Loucy (cell line): ENCODE data around the gene PARVA.

Source experiments
- H2AFZ ChIP-seq: fragments of 200-600 bp; sonication (generic); 2 replicates; pipeline ENCODE4 v1.6.0; 2016; ENCODE audit warnings: antibody characterized with exemption, mild to moderate bottlenecking, low read length, moderate library complexity
- H3F3A ChIP-seq: fragments of 200-600 bp; 2 replicates; pipeline ENCODE4 v1.6.0; 2016; ENCODE audit warnings: antibody characterized with exemption, low read depth, mild to moderate bottlenecking
- H3K27me3 ChIP-seq: fragments of 200-600 bp; sonication (generic); 2 replicates; pipeline ENCODE4 v1.6.1; 2014; ENCODE audit warnings: low read length, mild to moderate bottlenecking; ENCODE audit not compliant: insufficient read depth, poor library complexity, severe bottlenecking
- H3K36me3 ChIP-seq: fragments of 200-600 bp; sonication (generic); 2 replicates; pipeline ENCODE4 v1.6.1; 2016; ENCODE audit warnings: low read length; ENCODE audit not compliant: insufficient read depth
- H3K4me1 ChIP-seq: fragments of 200-600 bp; sonication (generic); 2 replicates; pipeline ENCODE4 v1.5.1; 2014; ENCODE audit warnings: low read length, mild to moderate bottlenecking; ENCODE audit not compliant: insufficient read depth, poor library complexity, severe bottlenecking
- H3K4me2 ChIP-seq: fragments of 200-600 bp; sonication (generic); 2 replicates; pipeline ENCODE4 v1.6.0; 2014; ENCODE audit warnings: antibody characterized with exemption, low read length, low read depth, mild to moderate bottlenecking; ENCODE audit not compliant: poor library complexity, severe bottlenecking
- H3K4me3 ChIP-seq: fragments of 200-600 bp; sonication (generic); 2 replicates; pipeline ENCODE4 v1.5.1; 2014; ENCODE audit warnings: low read length, mild to moderate bottlenecking, mixed read lengths; ENCODE audit not compliant: poor library complexity, severe bottlenecking
- H3K79me2 ChIP-seq: fragments of 200-600 bp; sonication (generic); 2 replicates; pipeline ENCODE4 v1.6.1; 2014; ENCODE audit warnings: low read length; ENCODE audit not compliant: insufficient read depth
- H3K9ac ChIP-seq: fragments of 200-600 bp; sonication (generic); 2 replicates; pipeline ENCODE4 v1.6.0; 2014; ENCODE audit warnings: mild to moderate bottlenecking, low read depth, low read length, moderate library complexity; ENCODE audit not compliant: poor library complexity, severe bottlenecking
- H3K9me2 ChIP-seq: fragments of 200-600 bp; sonication (generic); replicated peaks from 2 replicates; pipeline ENCODE4 v1.6.1; 2016; ENCODE audit warnings: low read depth, low read length, mixed read lengths
- H3K9me3 ChIP-seq: fragments of 200-600 bp; sonication (generic); 2 replicates; pipeline ENCODE4 v1.6.1; 2014; ENCODE audit warnings: mild to moderate bottlenecking, antibody characterized with exemption, low read length, low read depth; ENCODE audit not compliant: insufficient read depth
- H4K20me1 ChIP-seq: fragments of 200-600 bp; sonication (generic); 2 replicates; pipeline ENCODE4 v1.6.0; 2014; ENCODE audit warnings: antibody characterized with exemption, low read length, mild to moderate bottlenecking; ENCODE audit not compliant: insufficient read depth, poor library complexity, severe bottlenecking
- EZH2phosphoT487 ChIP-seq: fragments of 200-600 bp; IDR thresholded peaks from 2 replicates; pipeline ENCODE4 v1.6.1; 2018; ENCODE audit warnings: antibody characterized with exemption, mild to moderate bottlenecking, moderate library complexity, borderline replicate concordance
- TF ChIP-seq, protein P1 (sequence below): fragments of 200-600 bp; sonication (generic); conservative IDR thresholded peaks from 2 replicates; pipeline ENCODE4 v1.5.1; 2014; ENCODE audit warnings: mild to moderate bottlenecking, antibody characterized with exemption, low read length

PARVA gene

GRCh38 chr11:12435264-12435663, 57.9 kb downstream of the PARVA start:
- H3K4me2 ChIP-seq: no peak overlapping the region
- no peaks in the 10 kb centered on the region for H3K9me3 ChIP-seq
- H3K9me2 ChIP-seq: no peaks in the 10 kb centered on the region
- peaks cover 3% of the 10 kb centered on the region for H3K4me1 ChIP-seq
- no peak overlapping the region for H3K4me3 ChIP-seq
- H3K36me3 ChIP-seq: no peaks in the 10 kb centered on the region
- H3K79me2 ChIP-seq: no peaks in the 10 kb centered on the region
- no peaks in the 10 kb centered on the region for H3F3A ChIP-seq
- H3K27me3 ChIP-seq: no peaks in the 10 kb centered on the region
- no peaks in the 10 kb centered on the region for H4K20me1 ChIP-seq
- TF ChIP-seq, protein P1, sequence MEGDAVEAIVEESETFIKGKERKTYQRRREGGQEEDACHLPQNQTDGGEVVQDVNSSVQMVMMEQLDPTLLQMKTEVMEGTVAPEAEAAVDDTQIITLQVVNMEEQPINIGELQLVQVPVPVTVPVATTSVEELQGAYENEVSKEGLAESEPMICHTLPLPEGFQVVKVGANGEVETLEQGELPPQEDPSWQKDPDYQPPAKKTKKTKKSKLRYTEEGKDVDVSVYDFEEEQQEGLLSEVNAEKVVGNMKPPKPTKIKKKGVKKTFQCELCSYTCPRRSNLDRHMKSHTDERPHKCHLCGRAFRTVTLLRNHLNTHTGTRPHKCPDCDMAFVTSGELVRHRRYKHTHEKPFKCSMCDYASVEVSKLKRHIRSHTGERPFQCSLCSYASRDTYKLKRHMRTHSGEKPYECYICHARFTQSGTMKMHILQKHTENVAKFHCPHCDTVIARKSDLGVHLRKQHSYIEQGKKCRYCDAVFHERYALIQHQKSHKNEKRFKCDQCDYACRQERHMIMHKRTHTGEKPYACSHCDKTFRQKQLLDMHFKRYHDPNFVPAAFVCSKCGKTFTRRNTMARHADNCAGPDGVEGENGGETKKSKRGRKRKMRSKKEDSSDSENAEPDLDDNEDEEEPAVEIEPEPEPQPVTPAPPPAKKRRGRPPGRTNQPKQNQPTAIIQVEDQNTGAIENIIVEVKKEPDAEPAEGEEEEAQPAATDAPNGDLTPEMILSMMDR: no peak
- no peak for TF ChIP-seq EZH2phosphoT487
- H2AFZ ChIP-seq: no peak overlapping the region
- H3K9ac ChIP-seq: no peak overlapping the region

GRCh38 chr11:12436266-12436665, 58.9 kb downstream of the PARVA start:
- Histone ChIP-seq H3K4me2 (no peak overlapping the region), H3K36me3 (no peaks in the 10 kb centered on the region), H3K9me2 (no peaks in the 10 kb centered on the region), H3K79me2 (no peaks in the 10 kb centered on the region), H2AFZ (no peak overlapping the region), H3K4me1 (peaks cover 3% of the 10 kb centered on the region), H4K20me1 (no peaks in the 10 kb centered on the region), H3K27me3 (no peaks in the 10 kb centered on the region), H3F3A (no peaks in the 10 kb centered on the region), H3K9ac (no peak overlapping the region), H3K9me3 (no peaks in the 10 kb centered on the region), H3K4me3 (no peak overlapping the region)
- TF ChIP-seq, protein P1: no peak
- no peak for TF ChIP-seq EZH2phosphoT487

GRCh38 chr11:12438291-12438690, 60.9 kb downstream of the PARVA start:
- Histone ChIP-seq H3K9me2 (no peaks in the 10 kb centered on the region), H3K4me3 (no peak overlapping the region), H3K4me2 (no peak overlapping the region), H3K36me3 (no peaks in the 10 kb centered on the region), H3K4me1 (peaks cover 3% of the 10 kb centered on the region), H3K9me3 (no peaks in the 10 kb centered on the region), H4K20me1 (no peaks in the 10 kb centered on the region), H3K79me2 (no peaks in the 10 kb centered on the region), H3K9ac (no peak overlapping the region), H2AFZ (no peak overlapping the region), H3F3A (no peaks in the 10 kb centered on the region), H3K27me3 (no peaks in the 10 kb centered on the region)
- no peak for TF ChIP-seq EZH2phosphoT487

GRCh38 chr11:12439615-12440014, 62.2 kb downstream of the PARVA start:
- H3K9me2 ChIP-seq: no peaks in the 10 kb centered on the region
- H4K20me1 ChIP-seq: no peaks in the 10 kb centered on the region
- H3K79me2 ChIP-seq: no peaks in the 10 kb centered on the region
- peak overlapping the region; percentile 64 for H2AFZ ChIP-seq
- H3F3A ChIP-seq: no peaks in the 10 kb centered on the region
- H3K4me2 ChIP-seq: no peak overlapping the region
- TF ChIP-seq, protein P1: no peak
- no peak for TF ChIP-seq EZH2phosphoT487
- H3K9ac ChIP-seq: no peak overlapping the region
- peaks cover 3% of the 10 kb centered on the region for H3K4me1 ChIP-seq
- no peaks in the 10 kb centered on the region for H3K27me3 ChIP-seq
- H3K9me3 ChIP-seq: no peaks in the 10 kb centered on the region
- H3K4me3 ChIP-seq: no peak overlapping the region
- H3K36me3 ChIP-seq: no peaks in the 10 kb centered on the region
